Measurements from ENCODE around the gene DUSP12. TPM values are rescaled to one million over a fixed set of nuclear protein-coding genes. Genes with fewer than 3 reads are reported as not detected.

DUSP12 gene
- total and polyA plus RNA-seq, 9 of the 15 experiments (the other 6 are each of a cell fraction or from before 2014, with no cell fraction given): 10.4 to 81.4 (median 43.6) TPM

DNA sequence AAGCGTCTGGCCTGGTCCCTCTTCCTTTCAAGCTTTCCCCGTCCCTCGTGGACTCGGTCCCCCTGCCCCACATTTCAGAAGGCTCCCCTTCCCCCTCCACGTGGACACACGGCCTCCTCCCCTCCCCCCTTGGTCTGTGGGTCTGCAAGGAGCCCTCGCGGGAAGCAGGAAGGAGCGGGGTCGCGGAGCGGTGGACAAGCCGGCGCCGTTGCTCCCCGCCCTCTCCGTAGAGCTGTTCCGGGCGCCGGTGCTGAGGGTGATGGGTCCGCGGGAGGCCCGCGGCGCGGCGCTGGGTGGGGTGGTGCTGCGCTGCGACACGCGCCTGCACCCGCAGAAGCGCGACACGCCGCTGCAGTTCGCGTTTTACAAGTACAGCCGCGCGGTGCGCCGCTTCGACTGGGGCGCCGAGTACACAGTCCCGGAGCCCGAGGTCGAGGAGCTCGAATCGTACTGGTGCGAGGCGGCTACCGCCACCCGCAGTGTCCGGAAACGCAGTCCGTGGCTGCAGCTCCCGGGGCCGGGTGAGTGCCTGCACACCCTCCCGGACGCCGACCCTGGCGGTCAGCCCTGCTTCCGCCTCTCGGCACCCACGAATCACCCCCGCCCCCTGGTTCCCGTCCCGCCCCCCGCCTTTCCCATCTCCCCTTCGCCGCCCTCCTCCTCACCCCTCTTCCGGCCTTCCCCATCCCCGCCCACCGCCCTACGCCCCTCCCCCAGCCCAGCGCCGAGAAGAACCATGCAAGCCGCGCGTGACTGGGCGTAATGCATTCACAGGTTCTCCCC, 22.9 kb upstream of the DUSP12 start (continued):
- no peak for TF ChIP-seq ATF2 (CRISPR knock-in tag; IDR thresholded peaks at IDR 0.05)
- no peak for TF ChIP-seq ZNF586 (CRISPR knock-in tag; conservative IDR thresholded peaks at IDR 0.05)
- no peak for TF ChIP-seq NCOA2 (IDR thresholded peaks at IDR 0.05; ENCODE audit: partially characterized antibody in 2 of 2)
- no peak for TF ChIP-seq ZNF512 (tag; IDR thresholded peaks at IDR 0.05)
- TF ChIP-seq FOXK2 (conservative IDR thresholded peaks at IDR 0.05 in 1 of 2, IDR thresholded peaks at IDR 0.05 in 1 of 2; ENCODE audit: low read depth in 2 of 2): no peak
- TF ChIP-seq ILK (tag; IDR thresholded peaks at IDR 0.05; ENCODE audit: borderline replicate concordance, low read depth): no peak
- TF ChIP-seq ZNF124 (CRISPR knock-in tag; IDR thresholded peaks at IDR 0.05): no peak
- TF ChIP-seq ZEB2 (IDR thresholded peaks at IDR 0.05): no peak
- TF ChIP-seq HNRNPK (IDR thresholded peaks at IDR 0.05; ENCODE audit: low read depth, low read length, poor library complexity, severe bottlenecking): no peak
- TF ChIP-seq IFI16 (CRISPR knock-in tag; IDR thresholded peaks at IDR 0.05): no peak
- TF ChIP-seq NFATC3 (IDR thresholded peaks at IDR 0.05): no peak
- no peak for TF ChIP-seq RERE (CRISPR knock-in tag; IDR thresholded peaks at IDR 0.05; ENCODE audit: borderline replicate concordance)
- TF ChIP-seq THRB (CRISPR knock-in tag; conservative IDR thresholded peaks at IDR 0.05): no peak
- TF ChIP-seq NONO (IDR thresholded peaks at IDR 0.05; ENCODE audit: low read depth in 2 of 2, low read length in 1 of 2): peak; percentile 55 to 77; a peak in 2 of 4 replicates
